Parathyroid adenoma (tissue), 2 donors: ENCODE measurements around the gene XXYLT1.

ENCODE experiments used
- H2AFZ ChIP-seq: fragments of 300-600 bp; sonication (generic); one replicate; pipeline ENCODE4 v1.7.0; 2017; ENCODE audit warnings: antibody characterized with exemption, mild to moderate bottlenecking
- H3K27ac ChIP-seq: fragments of 300-600 bp; sonication (generic); one replicate; pipeline ENCODE4 v1.7.0; 2017
- H3K27me3 ChIP-seq: fragments of 300-600 bp; sonication (generic); one replicate; pipeline ENCODE4 v1.7.0; 2017; ENCODE audit warnings: low read length; ENCODE audit not compliant: control insufficient read depth, insufficient read depth
- H3K36me3 ChIP-seq: fragments of 300-600 bp; sonication (generic); one replicate; pipeline ENCODE4 v1.7.0; 2017; ENCODE audit warnings: low read length; ENCODE audit not compliant: control insufficient read depth, insufficient read depth
- H3K4me1 ChIP-seq: fragments of 300-600 bp; sonication (generic); one replicate; pipeline ENCODE4 v1.7.0; 2017; ENCODE audit warnings: control low read depth
- H3K4me2 ChIP-seq: fragments of 300-600 bp; sonication (generic); one replicate; pipeline ENCODE4 v1.7.0; 2017; ENCODE audit warnings: low read length
- H3K4me3 ChIP-seq: fragments of 300-600 bp; sonication (generic); one replicate; pipeline ENCODE4 v1.7.0; 2017; ENCODE audit warnings: low read depth, low read length
- H3K79me2 ChIP-seq: fragments of 300-600 bp; sonication (generic); one replicate; pipeline ENCODE4 v1.7.0; 2017; ENCODE audit warnings: control low read depth
- H3K9ac ChIP-seq: fragments of 300-600 bp; sonication (generic); one replicate; pipeline ENCODE4 v1.7.0; 2017; ENCODE audit warnings: mild to moderate bottlenecking
- H3K9me3 ChIP-seq: fragments of 300-600 bp; sonication (generic); one replicate; pipeline ENCODE4 v1.7.0; 2017; ENCODE audit warnings: low read length; ENCODE audit not compliant: control insufficient read depth
- TF ChIP-seq, protein P1 (sequence below): fragments of 300-600 bp; sonication (generic); IDR thresholded peaks from one replicate; pipeline ENCODE4 v1.7.0; 2017; ENCODE audit warnings: antibody characterized with exemption, mild to moderate bottlenecking
- donor health status: primary hyperparathyroidism.

The XXYLT1 gene

GRCh38 chr3:195023989-195024388 is 247.0 kb downstream of the XXYLT1 start:
- Histone ChIP-seq H3K79me2 (no peaks in the 10 kb centered on the region), H3K27me3 (no peaks in the 10 kb centered on the region), H3K4me1 (no peaks in the 10 kb centered on the region), H3K9ac (no peak overlapping the region), H2AFZ (no peak overlapping the region), H3K27ac (no peak overlapping the region), H3K4me3 (no peak overlapping the region), H3K36me3 (no peaks in the 10 kb centered on the region), H3K9me3 (no peaks in the 10 kb centered on the region), H3K4me2 (no peak overlapping the region)
- TF ChIP-seq, protein P1, sequence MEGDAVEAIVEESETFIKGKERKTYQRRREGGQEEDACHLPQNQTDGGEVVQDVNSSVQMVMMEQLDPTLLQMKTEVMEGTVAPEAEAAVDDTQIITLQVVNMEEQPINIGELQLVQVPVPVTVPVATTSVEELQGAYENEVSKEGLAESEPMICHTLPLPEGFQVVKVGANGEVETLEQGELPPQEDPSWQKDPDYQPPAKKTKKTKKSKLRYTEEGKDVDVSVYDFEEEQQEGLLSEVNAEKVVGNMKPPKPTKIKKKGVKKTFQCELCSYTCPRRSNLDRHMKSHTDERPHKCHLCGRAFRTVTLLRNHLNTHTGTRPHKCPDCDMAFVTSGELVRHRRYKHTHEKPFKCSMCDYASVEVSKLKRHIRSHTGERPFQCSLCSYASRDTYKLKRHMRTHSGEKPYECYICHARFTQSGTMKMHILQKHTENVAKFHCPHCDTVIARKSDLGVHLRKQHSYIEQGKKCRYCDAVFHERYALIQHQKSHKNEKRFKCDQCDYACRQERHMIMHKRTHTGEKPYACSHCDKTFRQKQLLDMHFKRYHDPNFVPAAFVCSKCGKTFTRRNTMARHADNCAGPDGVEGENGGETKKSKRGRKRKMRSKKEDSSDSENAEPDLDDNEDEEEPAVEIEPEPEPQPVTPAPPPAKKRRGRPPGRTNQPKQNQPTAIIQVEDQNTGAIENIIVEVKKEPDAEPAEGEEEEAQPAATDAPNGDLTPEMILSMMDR = no peak

GRCh38 chr3:195023576-195023975 is 247.4 kb downstream of the XXYLT1 start:
- H2AFZ ChIP-seq = no peak overlapping the region
- H3K36me3 ChIP-seq = no peaks in the 10 kb centered on the region
- H3K27me3 ChIP-seq = no peaks in the 10 kb centered on the region
- no peak overlapping the region for H3K27ac ChIP-seq
- no peaks in the 10 kb centered on the region for H3K9me3 ChIP-seq
- no peaks in the 10 kb centered on the region for H3K79me2 ChIP-seq
- TF ChIP-seq, protein P1 = no peak
- H3K4me3 ChIP-seq = no peak overlapping the region
- no peak overlapping the region for H3K9ac ChIP-seq
- no peak overlapping the region for H3K4me2 ChIP-seq
- no peaks in the 10 kb centered on the region for H3K4me1 ChIP-seq

- Histone ChIP-seq H3K9me3 (no peaks in the 10 kb centered on the region), H3K79me2 (no peaks in the 10 kb centered on the region), H3K27ac (no peak overlapping the region), H3K36me3 (no peaks in the 10 kb centered on the region), H3K9ac (no peak overlapping the region), H3K4me1 (no peaks in the 10 kb centered on the region), H3K4me3 (no peak overlapping the region), H2AFZ (no peak overlapping the region), H3K27me3 (no peaks in the 10 kb centered on the region), H3K4me2 (no peak overlapping the region)
- TF ChIP-seq, protein P1 = no peak
Measured at GRCh38 chr3:195021692-195022091, 249.3 kb downstream of the XXYLT1 start.

- Histone ChIP-seq H3K9ac (no peak overlapping the region), H3K9me3 (no peaks in the 10 kb centered on the region), H3K79me2 (no peaks in the 10 kb centered on the region), H3K27ac (no peak overlapping the region), H3K4me1 (no peaks in the 10 kb centered on the region), H3K4me2 (no peak overlapping the region), H3K36me3 (no peaks in the 10 kb centered on the region), H3K27me3 (no peaks in the 10 kb centered on the region), H3K4me3 (no peak overlapping the region), H2AFZ (no peak overlapping the region)
- TF ChIP-seq, protein P1 = no peak
Measured at GRCh38 chr3:195020921-195021320, 250.0 kb downstream of the XXYLT1 start.

GRCh38 chr3:195020185-195020584 is 250.8 kb downstream of the XXYLT1 start:
- H2AFZ ChIP-seq = no peak overlapping the region

More at GRCh38 chr3:195020185-195020584, 250.8 kb downstream of the XXYLT1 start:
- no peaks in the 10 kb centered on the region for H3K9me3 ChIP-seq
- no peaks in the 10 kb centered on the region for H3K4me1 ChIP-seq
- no peaks in the 10 kb centered on the region for H3K36me3 ChIP-seq
- TF ChIP-seq, protein P1 = no peak
- H3K9ac ChIP-seq = no peak overlapping the region
- no peaks in the 10 kb centered on the region for H3K27me3 ChIP-seq
- no peak overlapping the region for H3K27ac ChIP-seq
- no peak overlapping the region for H3K4me3 ChIP-seq
- H3K4me2 ChIP-seq = no peak overlapping the region
- no peaks in the 10 kb centered on the region for H3K79me2 ChIP-seq
